Measurements from ENCODE around the gene AK4. TPM values are rescaled to one million over a fixed set of nuclear protein-coding genes. Genes with fewer than 3 reads are reported as not detected.
A peak's percentile ranks its signal among the peaks of the same experiment; 100 is the strongest.

The AK4 gene
- total and polyA plus RNA-seq, 7 donors: 9.7 to 74.1 (median 37.8) TPM

GRCh38 chr1:65195495-65196417 is 47.8 kb downstream of the AK4 start:
- 94 to 96% methylated on average over 9 of the region's 9 CpGs for WGBS, 2 donors
- Histone ChIP-seq H3K27me3 (no peaks in the 10 kb centered on the region), H3K27ac (peak overlapping the region in 2 of 4 donors; percentile 6 to 13), H3K36me3 (peaks cover 0 to 39% (median 3%) of the 10 kb centered on the region in 4 donors), H3K4me3 (no peak overlapping the region), H3K9me3 (no peaks in the 10 kb centered on the region), H3K4me1 (no peaks in the 10 kb centered on the region)
- no peak for DNase-seq
- TF ChIP-seq EP300 (IDR thresholded peaks at IDR 0.05): no peak
- no peak for TF ChIP-seq POLR2AphosphoS5 (IDR thresholded peaks at IDR 0.05)
- TF ChIP-seq CTCF (IDR thresholded peaks at IDR 0.05): no peak
- no peak for TF ChIP-seq POLR2A (IDR thresholded peaks at IDR 0.05)
- intact Hi-C loops (cut with DNase I): no loop called here

- Histone ChIP-seq H3K9me3 (no peaks in the 10 kb centered on the region), H3K4me3 (no peak overlapping the region), H3K27ac (no peak overlapping the region), H3K36me3 (peaks cover 0 to 27% (median 3%) of the 10 kb centered on the region in 4 donors), H3K4me1 (no peaks in the 10 kb centered on the region), H3K27me3 (no peaks in the 10 kb centered on the region)
- no peak for DNase-seq
- intact Hi-C loops (cut with DNase I): no loop called here
- WGBS, 2 donors: 83 to 87% methylated on average over 5 of the region's 5 CpGs
- TF ChIP-seq CTCF (IDR thresholded peaks at IDR 0.05) (no peak), POLR2A (IDR thresholded peaks at IDR 0.05) (no peak), POLR2AphosphoS5 (IDR thresholded peaks at IDR 0.05) (no peak), EP300 (IDR thresholded peaks at IDR 0.05) (no peak)
Observed at GRCh38 chr1:65196926-65197325, 48.9 kb downstream of the AK4 start.

GRCh38 chr1:65197636-65198035 is 49.6 kb downstream of the AK4 start:
- Histone ChIP-seq H3K4me1 (no peaks in the 10 kb centered on the region), H3K4me3 (no peak overlapping the region), H3K9me3 (no peaks in the 10 kb centered on the region), H3K27me3 (no peaks in the 10 kb centered on the region), H3K27ac (no peak overlapping the region), H3K36me3 (peaks cover 0 to 20% (median 0%) of the 10 kb centered on the region in 4 donors)
- 91% methylated on average over 4 of the region's 4 CpGs for WGBS, 2 donors
- intact Hi-C loops (cut with DNase I): no loop called here
- no peak for TF ChIP-seq POLR2AphosphoS5 (IDR thresholded peaks at IDR 0.05)
- no peak for TF ChIP-seq EP300 (IDR thresholded peaks at IDR 0.05)
- no peak for TF ChIP-seq CTCF (IDR thresholded peaks at IDR 0.05)
- no peak for DNase-seq

- intact Hi-C loops (cut with DNase I): no loop called here
- no peaks in the 10 kb centered on the region for H3K4me1 ChIP-seq
- DNase-seq: no peak
- H3K4me3 ChIP-seq: no peak overlapping the region
- H3K36me3 ChIP-seq: peaks cover 0 to 15% (median 0%) of the 10 kb centered on the region in 4 donors
- H3K27ac ChIP-seq: no peak overlapping the region
- no peaks in the 10 kb centered on the region for H3K27me3 ChIP-seq
- no peaks in the 10 kb centered on the region for H3K9me3 ChIP-seq
- 48 to 56% methylated on average over 1 of the region's 1 CpG for WGBS, 2 donors
- TF ChIP-seq CTCF (IDR thresholded peaks at IDR 0.05): no peak
- TF ChIP-seq EP300 (IDR thresholded peaks at IDR 0.05): no peak
- TF ChIP-seq POLR2AphosphoS5 (IDR thresholded peaks at IDR 0.05): no peak
- TF ChIP-seq POLR2A (IDR thresholded peaks at IDR 0.05): no peak
Observed at GRCh38 chr1:65198096-65198495, 50.1 kb downstream of the AK4 start.
